ENCODE results near the gene CYP27C1. TPM values are rescaled to one million over a fixed set of nuclear protein-coding genes. Genes with fewer than 3 reads are reported as not detected.
A peak's percentile ranks its signal among the peaks of the same experiment; 100 is the strongest.

The CYP27C1 gene
- total and polyA plus RNA-seq, 7 donors: 0.27 to 0.83 (median 0.58) TPM; not detected in 1

- Histone ChIP-seq H3K36me3 (no peaks in the 10 kb centered on the region), H3K9me3 (no peaks in the 10 kb centered on the region), H3K4me1 (peaks cover 0 to 46% (median 40%) of the 10 kb centered on the region in 4 donors), H3K27ac (peak overlapping the region; percentile 67 to 87 (median 85)), H3K4me3 (no peak overlapping the region), H3K27me3 (no peaks in the 10 kb centered on the region)
- TF ChIP-seq POLR2A (IDR thresholded peaks at IDR 0.05) (no peak), CTCF (IDR thresholded peaks at IDR 0.05) (no peak), POLR2AphosphoS5 (IDR thresholded peaks at IDR 0.05) (peak in 2 of 4 donors; percentile 49 to 73)
- WGBS, 2 donors: 46 to 68% methylated on average over 13 of the region's 13 CpGs
- DNase-seq: peak; percentile 93
- intact Hi-C loops (cut with DNase I): loop anchor here (2.0 kb wide), 3 partner anchors 68 to 120 kb away; partner anchors contain the start of genes BIN1 and ERCC3
Measured at GRCh38 chr2:127175041-127175721, 44.9 kb downstream of the CYP27C1 start.

DNA sequence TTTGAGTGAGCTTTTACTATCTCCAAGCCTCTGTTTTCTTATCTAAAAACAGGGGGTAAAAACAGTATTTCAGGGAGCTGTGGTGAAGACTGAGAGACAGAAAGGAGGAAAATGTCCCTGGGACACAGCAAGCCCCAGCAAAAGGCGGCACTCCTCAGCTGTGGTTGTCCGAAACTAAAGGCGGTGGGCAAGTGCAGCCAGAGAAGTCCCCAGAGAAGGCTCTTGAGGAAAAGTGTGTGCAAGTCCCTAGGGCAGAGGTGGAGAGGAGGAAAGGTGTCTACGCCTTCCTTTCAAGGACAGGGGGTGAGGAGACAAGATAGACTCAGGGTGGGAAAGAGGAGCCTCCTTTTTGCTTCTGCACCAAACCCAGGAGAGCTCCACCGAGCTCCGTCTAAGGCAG is 45.5 kb downstream of the CYP27C1 start:
- peak overlapping the region; percentile 67 to 87 (median 85) for H3K27ac ChIP-seq
- TF ChIP-seq CTCF (IDR thresholded peaks at IDR 0.05) (no peak), EP300 (IDR thresholded peaks at IDR 0.05) (no peak), POLR2A (IDR thresholded peaks at IDR 0.05) (no peak), POLR2AphosphoS5 (IDR thresholded peaks at IDR 0.05) (no peak)
- H3K4me1 ChIP-seq: peaks cover 0 to 46% (median 40%) of the 10 kb centered on the region in 4 donors
- H3K36me3 ChIP-seq: no peaks in the 10 kb centered on the region
- intact Hi-C loops (cut with DNase I): loop anchor here (2.0 kb wide), 3 partner anchors 68 to 120 kb away; partner anchors contain the start of genes BIN1 and ERCC3
- H3K4me3 ChIP-seq: no peak overlapping the region
- DNase-seq: no peak
- H3K27me3 ChIP-seq: no peaks in the 10 kb centered on the region
- 69 to 85% methylated on average over 6 of the region's 6 CpGs for WGBS, 2 donors
- H3K9me3 ChIP-seq: no peaks in the 10 kb centered on the region

- H3K36me3 ChIP-seq: no peaks in the 10 kb centered on the region
- H3K9me3 ChIP-seq: no peaks in the 10 kb centered on the region
- peak; percentile 75 for DNase-seq
- H3K27me3 ChIP-seq: no peaks in the 10 kb centered on the region
- H3K27ac ChIP-seq: peak overlapping the region in 3 of 4 donors; percentile 84 to 87 (median 86)
- WGBS, 2 donors: 57 to 74% methylated on average over 6 of the region's 6 CpGs
- H3K4me1 ChIP-seq: peaks cover 0 to 46% (median 40%) of the 10 kb centered on the region in 4 donors
- intact Hi-C loops (cut with DNase I): loop anchor here (2.0 kb wide), 3 partner anchors 67 to 121 kb away; partner anchors contain the start of genes BIN1 and ERCC3
- H3K4me3 ChIP-seq: no peak overlapping the region
- TF ChIP-seq CTCF (IDR thresholded peaks at IDR 0.05) (no peak), POLR2AphosphoS5 (IDR thresholded peaks at IDR 0.05) (no peak), EP300 (IDR thresholded peaks at IDR 0.05) (no peak), POLR2A (IDR thresholded peaks at IDR 0.05) (no peak)
Measured at GRCh38 chr2:127174136-127174535, 46.0 kb downstream of the CYP27C1 start.

DNA sequence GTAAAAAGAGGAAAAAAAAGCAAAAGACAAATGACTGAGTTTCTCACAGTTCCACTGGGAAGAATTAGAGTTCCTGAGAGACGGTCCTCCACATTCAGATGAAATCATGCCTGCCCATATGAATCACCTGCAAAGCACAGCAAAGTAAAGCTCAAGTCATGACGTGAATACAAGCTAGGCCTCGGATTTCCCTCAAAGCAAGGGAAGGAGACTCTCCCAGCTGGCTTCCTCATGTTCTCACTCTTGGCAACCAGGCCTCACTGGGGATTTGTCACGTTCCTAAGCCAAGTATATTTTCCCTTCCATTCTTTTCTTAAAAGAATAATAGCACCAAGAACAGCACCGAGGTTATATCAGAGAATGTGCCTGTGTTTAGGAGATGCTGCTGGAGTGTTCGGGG is 47.0 kb downstream of the CYP27C1 start:
- Histone ChIP-seq H3K4me3 (no peak overlapping the region), H3K27me3 (no peaks in the 10 kb centered on the region), H3K4me1 (peaks cover 0 to 41% (median 38%) of the 10 kb centered on the region in 4 donors), H3K36me3 (no peaks in the 10 kb centered on the region), H3K9me3 (no peaks in the 10 kb centered on the region), H3K27ac (peak overlapping the region in 1 of 4 donors; percentile 86)
- peak; percentile 83 for DNase-seq
- TF ChIP-seq POLR2AphosphoS5 (IDR thresholded peaks at IDR 0.05) (peak in 2 of 4 donors; percentile 10 to 39), EP300 (IDR thresholded peaks at IDR 0.05) (no peak)
- intact Hi-C loops (cut with DNase I): no loop called here
- 79 to 86% methylated on average over 6 of the region's 6 CpGs for WGBS, 2 donors

DNA sequence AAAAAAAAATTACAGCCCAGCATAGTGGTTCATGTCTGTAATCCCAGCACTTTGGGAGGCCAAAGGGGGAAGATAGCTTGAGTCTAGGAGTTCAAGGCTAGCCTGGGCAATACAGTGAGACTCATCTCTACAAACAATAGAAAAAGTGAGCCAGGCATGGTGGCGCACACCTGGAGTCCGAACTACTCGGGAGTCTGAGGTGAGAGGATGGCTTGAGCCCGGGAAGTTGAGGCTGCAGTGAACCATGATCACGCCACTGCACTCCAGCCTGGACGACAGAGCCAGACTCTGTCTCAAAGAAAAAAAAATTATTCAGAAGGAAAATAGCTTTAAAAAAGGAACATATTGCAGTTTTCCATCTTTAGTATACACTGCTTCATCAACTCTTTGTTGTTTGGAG is 47.8 kb downstream of the CYP27C1 start:
- WGBS, 2 donors: 93 to 96% methylated on average over 6 of the region's 6 CpGs
- no peak overlapping the region for H3K4me3 ChIP-seq
- no peaks in the 10 kb centered on the region for H3K27me3 ChIP-seq
- H3K27ac ChIP-seq: no peak overlapping the region
- peak; percentile 46 for DNase-seq
- peaks cover 0 to 33% (median 32%) of the 10 kb centered on the region in 4 donors for H3K4me1 ChIP-seq
- intact Hi-C loops (cut with DNase I): no loop called here
- H3K36me3 ChIP-seq: no peaks in the 10 kb centered on the region
- TF ChIP-seq CTCF (IDR thresholded peaks at IDR 0.05): no peak
- TF ChIP-seq POLR2A (IDR thresholded peaks at IDR 0.05): no peak
- no peak for TF ChIP-seq EP300 (IDR thresholded peaks at IDR 0.05)
- no peak for TF ChIP-seq POLR2AphosphoS5 (IDR thresholded peaks at IDR 0.05)
- no peaks in the 10 kb centered on the region for H3K9me3 ChIP-seq
